Activated T-helper 9 cell treated with anti-CD3 and anti-CD28 coated beads, Interleukin-2, amount 50 U/mL, for 16 hours (primary cell): ENCODE results near the gene REC8.

Experiments used
- DNase-seq: peaks from one replicate; pipeline ENCODE4 v3.0.0-alpha.2; 2020; ENCODE audit warnings: low read depth

Gene REC8

GRCh38 chr14:24171422-24172260, at the start of gene REC8:
REC8 (plus strand) TSS chr14:24172080; CDS start chr14:24172553, 473 bp downstream.
- peak; percentile 32 for DNase-seq

- no peak for DNase-seq
Observed at GRCh38 chr14:24122416-24122815, 49.5 kb upstream of the REC8 start.

DNA sequence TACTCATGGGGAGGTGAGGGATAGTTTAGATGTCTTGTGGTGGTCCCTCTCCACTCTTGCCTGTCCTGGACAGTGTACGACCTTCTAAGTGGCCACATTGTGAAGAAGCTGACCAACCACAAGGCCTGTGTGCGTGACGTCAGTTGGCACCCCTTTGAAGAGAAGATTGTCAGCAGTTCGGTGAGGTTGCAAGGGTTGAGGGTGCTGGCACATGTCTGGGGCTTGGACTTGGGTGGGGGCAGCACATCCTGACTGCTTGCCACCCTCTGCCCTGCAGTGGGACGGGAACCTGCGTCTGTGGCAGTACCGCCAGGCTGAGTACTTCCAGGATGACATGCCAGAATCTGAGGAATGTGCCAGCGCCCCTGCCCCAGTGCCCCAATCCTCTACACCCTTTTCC, 49.0 kb upstream of the REC8 start:
- no peak for DNase-seq

DNA sequence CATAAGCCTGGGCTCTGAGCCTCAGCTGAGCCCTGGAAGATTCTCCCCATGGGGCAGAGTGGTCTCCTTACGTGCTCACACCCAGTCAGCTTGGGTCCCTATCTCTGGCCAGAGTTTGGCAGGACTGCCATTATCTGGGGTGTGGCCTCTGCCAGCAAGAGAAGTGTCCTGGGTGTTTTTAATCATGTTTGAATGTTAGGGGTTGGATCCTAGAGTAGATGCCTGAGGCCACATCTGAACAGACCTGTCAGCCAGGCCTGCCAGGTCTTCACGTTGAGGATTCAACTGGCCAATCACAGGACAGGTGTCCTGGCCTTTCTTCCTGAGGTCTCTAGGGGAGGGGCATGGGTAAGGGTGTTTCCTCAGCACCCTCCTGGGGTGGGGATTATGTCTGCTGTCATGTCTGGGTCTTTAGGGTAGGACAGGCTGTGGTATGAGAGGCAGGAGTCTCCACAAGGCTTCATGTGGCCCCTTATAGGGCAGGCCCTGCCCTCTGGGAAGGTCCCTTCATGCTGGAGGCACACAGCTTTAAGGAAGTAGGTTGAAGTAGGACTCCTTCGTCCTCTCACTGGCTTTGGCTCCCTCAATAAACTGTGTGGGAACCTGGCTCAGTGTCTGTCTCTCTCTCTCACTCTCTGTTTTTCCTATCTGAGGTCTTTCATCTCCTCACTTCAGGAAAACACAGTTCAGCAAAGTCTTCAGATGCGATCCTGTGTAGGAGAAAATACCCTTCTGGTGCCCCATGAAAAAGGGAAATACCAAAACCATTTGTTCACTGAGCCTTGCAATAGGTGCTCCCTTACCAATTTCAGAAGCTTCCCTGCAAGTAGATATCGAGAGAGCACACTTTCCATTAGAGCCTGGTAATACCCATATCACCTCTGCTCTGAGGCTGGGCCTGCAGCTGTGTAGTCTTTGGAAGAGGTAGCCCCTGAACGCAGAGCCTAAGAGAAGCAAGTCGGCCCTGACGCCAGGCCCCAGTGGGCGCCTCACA, 48.2 kb upstream of the REC8 start:
- DNase-seq = no peak

GRCh38 chr14:24126939-24127338, 44.9 kb upstream of the REC8 start:
- DNase-seq = no peak

DNA sequence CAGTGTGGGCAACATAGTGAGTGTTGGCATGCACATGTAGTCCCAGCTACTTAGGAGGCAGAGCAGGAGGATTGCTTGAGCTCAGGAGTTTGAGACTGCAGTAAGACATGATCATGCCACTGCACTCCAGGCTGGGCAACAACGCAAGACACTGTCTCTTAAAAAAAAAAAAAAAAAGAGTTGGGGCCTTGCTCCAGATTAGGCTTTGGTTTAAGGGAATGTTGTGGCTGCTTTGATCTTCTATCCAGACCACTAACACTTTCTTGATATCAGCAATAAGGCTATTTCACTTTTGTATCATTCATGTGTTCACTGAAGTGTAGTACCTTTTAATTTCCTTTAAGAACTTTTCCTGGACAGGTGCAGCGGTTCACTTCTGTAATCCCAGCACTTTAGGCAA, 44.2 kb upstream of the REC8 start:
- DNase-seq = no peak

GRCh38 chr14:24129410-24129998, 42.4 kb upstream of the REC8 start:
- no peak for DNase-seq

GRCh38 chr14:24130380-24130716, 41.5 kb upstream of the REC8 start, which contains the start of gene FITM1:
FITM1 (plus strand) TSS chr14:24130659; CDS start chr14:24131564, 905 bp downstream.
- DNase-seq = no peak

- no peak for DNase-seq
Observed at GRCh38 chr14:24130717-24131548, 40.9 kb upstream of the REC8 start.

- DNase-seq = no peak
Observed at GRCh38 chr14:24131549-24131966, 40.3 kb upstream of the REC8 start.

DNA sequence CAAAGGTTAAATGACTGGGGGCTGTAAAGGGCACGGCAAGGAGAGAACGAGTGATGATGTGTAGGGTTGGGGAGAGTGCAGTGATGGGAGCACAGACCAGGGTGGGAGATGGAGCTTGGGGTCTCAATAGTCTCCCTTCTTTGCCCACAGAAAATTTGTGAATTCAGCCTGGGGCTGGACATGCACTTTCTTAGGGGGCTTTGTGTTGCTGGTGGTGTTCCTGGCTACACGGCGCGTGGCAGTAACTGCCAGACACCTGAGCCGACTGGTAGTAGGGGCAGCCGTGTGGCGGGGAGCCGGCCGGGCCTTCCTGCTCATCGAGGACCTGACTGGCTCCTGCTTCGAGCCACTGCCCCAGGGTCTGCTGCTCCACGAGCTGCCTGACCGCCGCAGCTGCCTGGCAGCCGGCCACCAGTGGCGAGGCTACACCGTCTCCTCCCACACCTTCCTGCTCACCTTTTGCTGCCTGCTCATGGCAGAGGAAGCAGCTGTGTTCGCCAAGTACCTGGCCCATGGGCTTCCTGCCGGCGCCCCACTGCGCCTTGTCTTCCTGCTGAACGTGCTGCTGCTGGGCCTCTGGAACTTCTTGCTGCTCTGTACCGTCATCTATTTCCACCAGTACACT, 39.7 kb upstream of the REC8 start:
- DNase-seq = no peak

- DNase-seq = no peak
Observed at GRCh38 chr14:24132976-24133375, 38.9 kb upstream of the REC8 start.

DNA sequence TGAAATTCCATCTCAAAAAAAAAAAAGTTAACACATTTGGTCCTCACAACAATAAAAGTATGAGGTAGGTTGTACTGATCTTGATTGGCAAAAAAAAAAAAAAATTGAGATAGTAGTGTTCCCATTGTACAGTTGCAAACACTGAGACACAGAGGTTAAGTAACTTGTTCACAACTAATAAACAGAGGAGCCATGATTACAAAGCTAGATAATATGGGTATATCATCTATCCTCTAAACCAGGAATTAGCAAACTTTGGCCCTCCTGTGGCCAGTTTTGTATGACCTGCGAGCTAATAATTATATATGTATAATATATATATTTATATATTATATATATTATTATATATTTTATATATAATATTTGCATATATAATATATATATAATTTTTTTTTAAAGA, 38.1 kb upstream of the REC8 start:
- no peak for DNase-seq

GRCh38 chr14:24135584-24135833, 36.4 kb upstream of the REC8 start:
- no peak for DNase-seq

DNA sequence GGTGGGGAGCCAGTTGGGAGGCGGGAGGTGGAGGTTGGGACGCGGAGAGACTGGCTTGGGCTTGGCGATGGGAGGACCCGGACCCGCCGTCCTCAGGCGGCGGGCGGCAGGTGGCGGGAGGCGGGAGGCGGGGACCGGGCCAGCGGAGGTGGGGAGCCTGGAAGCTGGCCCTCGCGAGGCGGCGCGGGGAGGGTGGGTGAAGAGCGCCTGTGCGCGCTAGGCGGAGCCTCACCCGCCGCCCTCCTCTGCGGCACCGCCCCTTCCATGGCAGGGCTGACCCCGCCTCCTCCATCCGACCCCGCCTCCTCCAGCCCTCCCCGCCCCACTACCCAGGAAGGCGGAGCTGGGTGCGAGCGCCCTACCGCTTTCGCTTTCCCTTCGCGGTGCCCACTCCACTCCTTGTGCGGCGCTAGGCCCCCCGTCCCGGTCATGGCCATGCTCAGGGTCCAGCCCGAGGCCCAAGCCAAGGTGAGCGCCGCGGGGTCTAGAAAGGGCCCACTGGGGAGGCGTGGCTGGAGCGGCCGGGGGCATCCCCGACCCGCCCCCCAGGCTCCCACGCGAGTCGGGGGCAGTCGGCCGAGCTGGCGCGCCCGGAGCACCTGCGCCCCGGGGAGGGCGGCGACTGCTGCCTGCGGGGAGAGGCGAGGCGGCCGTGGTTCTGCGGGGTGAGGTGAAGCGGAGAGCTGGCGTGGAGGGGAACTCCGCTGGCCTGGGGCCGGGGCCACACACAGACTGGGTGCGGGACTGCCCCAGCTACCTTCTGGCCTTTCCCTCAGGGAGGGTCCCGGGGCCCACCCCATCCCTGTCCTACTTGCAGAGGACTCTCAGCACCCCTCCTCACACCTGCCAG, 35.8 kb upstream of the REC8 start, which contains the start of gene PSME1:
Gene PSME1, plus strand, starts transcription at position 361 of the 850 bp plus-strand sequence. Its CDS starts 69 bp downstream, at position 430.
- DNase-seq = peak; percentile 91

DNA sequence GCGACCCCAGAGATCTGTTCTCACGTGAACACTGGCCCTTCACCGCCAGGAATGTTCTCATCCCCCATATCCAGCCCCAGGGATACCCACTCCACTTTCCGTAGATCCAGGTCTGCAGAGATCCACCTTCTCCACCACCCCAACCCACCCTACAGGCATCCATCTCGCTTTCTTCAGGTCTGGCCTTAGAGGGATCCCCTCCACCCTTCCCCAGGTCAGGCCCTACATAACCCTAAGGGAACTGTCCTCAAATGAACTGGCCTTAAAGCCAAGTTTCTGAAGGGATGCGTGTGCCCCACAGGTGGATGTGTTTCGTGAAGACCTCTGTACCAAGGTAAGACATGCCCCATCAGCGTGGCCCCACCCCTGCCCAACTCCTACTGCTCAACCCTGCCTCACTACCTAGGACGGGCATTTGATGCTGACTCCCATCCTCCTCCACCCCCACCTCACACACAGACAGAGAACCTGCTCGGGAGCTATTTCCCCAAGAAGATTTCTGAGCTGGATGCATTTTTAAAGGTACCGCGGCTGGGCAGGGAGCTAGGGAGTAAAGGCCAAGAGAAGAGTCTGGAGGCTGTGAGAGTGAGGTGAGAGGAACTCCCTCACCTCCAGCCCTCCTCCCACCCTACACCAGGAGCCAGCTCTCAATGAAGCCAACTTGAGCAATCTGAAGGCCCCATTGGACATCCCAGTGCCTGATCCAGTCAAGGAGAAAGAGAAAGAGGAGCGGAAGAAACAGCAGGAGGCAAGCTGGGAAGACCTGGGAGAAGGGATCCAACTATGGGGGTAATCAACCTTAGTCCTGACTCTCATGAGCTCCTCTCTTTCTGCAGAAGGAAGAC, 35.0 kb upstream of the REC8 start:
- DNase-seq = no peak

GRCh38 chr14:24137529-24138395, 34.1 kb upstream of the REC8 start:
- no peak for DNase-seq
